IgD-negative memory B cell (primary cell): ENCODE data around the gene SIRPB1. TPM values are rescaled to one million over a fixed set of nuclear protein-coding genes. Genes with fewer than 3 reads are reported as not detected.
"Not testable (repeated sequence)": the region's sequence is repeated elsewhere in the genome, so short reads cannot be mapped to it uniquely, and the experiment has no call there.

Experiments used
- H3K27ac Mint-ChIP-seq, 3 donors: one replicate each; pipeline ENCODE4 v1.8.0; 2020 to 2022; ENCODE audit warnings: mild to moderate bottlenecking in 3 of 3, mixed read lengths in 3 of 3, moderate library complexity in 1 of 3
- H3K27me3 Mint-ChIP-seq: one replicate; pipeline ENCODE4 v1.8.0; 2021; ENCODE audit warnings: mixed read lengths
- H3K36me3 Mint-ChIP-seq: one replicate; pipeline ENCODE4 v1.8.0; 2020; ENCODE audit warnings: mild to moderate bottlenecking, mixed read lengths
- H3K4me1 Mint-ChIP-seq, 3 donors: one replicate each; pipeline ENCODE4 v1.8.0; 2020 to 2022; ENCODE audit warnings: mixed read lengths in 3 of 3, mild to moderate bottlenecking in 1 of 3
- H3K4me3 Mint-ChIP-seq, 4 donors: one replicate each; pipeline ENCODE4 v1.8.0; 2020 to 2022; ENCODE audit warnings: mild to moderate bottlenecking in 4 of 4, mixed read lengths in 4 of 4, moderate library complexity in 3 of 4
- H3K9me3 Mint-ChIP-seq, 3 donors: one replicate each; pipeline ENCODE4 v1.8.0; 2020 to 2021; ENCODE audit warnings: mixed read lengths in 3 of 3, mild to moderate bottlenecking in 1 of 3
- polyA plus RNA-seq: library from polyadenylated mRNA; unstranded; fragments of 300-500 nt; fragmentation: Illumina TruSeq; gene quantifications from one replicate; pipeline ENCODE4 v1.2.3, GENCODE V29; 2021

SIRPB1 gene
- polyA plus RNA-seq, 1 donor from 2014 or later, result 2.0 TPM

DNA sequence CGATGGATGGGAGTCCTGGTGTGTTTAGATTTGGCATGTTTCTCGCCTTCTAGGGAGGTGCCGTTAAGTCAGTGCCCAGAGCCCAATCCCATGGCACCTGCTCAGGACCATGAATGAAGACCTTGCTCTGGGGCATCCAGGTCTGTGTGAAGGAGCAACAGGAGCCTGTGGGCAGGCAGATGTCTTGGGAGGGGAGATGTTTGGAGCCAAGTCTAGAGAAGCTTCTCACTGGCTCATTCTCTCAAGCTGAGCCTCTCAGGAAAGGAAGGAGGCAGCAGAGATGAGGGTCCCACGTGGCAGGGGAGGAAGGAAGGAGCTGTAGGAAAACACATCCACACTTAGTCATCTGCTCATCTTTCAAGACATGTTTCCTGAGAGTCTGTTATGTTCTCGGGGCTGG lies 9.5 kb upstream of the SIRPB1 start:
- no peak overlapping the region for H3K4me3 Mint-ChIP-seq
- no peak overlapping the region for H3K27ac Mint-ChIP-seq
- H3K9me3 Mint-ChIP-seq, result no peaks in the 10 kb centered on the region
- peaks cover 5 to 25% (median 25%) of the 10 kb centered on the region in 3 donors for H3K4me1 Mint-ChIP-seq
- peaks cover 4% of the 10 kb centered on the region for H3K27me3 Mint-ChIP-seq
- peaks cover 2% of the 10 kb centered on the region for H3K36me3 Mint-ChIP-seq

GRCh38 chr20:1628621-1629020 lies 8.8 kb upstream of the SIRPB1 start:
- peaks cover 10 to 30% (median 29%) of the 10 kb centered on the region in 3 donors for H3K4me1 Mint-ChIP-seq
- H3K9me3 Mint-ChIP-seq, result no peaks in the 10 kb centered on the region
- H3K27me3 Mint-ChIP-seq, result peaks cover 4% of the 10 kb centered on the region
- H3K27ac Mint-ChIP-seq, result no peak overlapping the region
- H3K36me3 Mint-ChIP-seq, result peaks cover 2% of the 10 kb centered on the region
- H3K4me3 Mint-ChIP-seq, result no peak overlapping the region

DNA sequence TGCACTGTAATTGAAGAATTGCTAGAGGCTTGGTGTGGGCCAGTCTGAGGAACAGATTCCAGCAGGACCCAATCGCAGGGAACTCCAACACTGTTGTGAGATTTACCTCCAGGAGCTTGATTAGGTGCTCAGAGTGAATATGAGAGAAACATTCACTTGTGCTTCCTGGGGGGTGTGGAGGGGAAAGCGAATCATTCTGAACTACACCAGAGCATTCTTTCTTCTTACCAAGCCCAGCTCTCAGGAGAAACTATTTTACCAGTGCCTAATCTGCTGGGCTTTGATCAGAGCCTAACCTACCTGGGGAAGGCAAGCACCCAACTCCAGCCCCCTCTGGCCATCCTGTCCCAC lies 7.4 kb upstream of the SIRPB1 start:
- Mint-ChIP-seq H3K36me3 (no peaks in the 10 kb centered on the region), H3K27ac (no peak overlapping the region), H3K4me1 (peaks cover 21 to 39% (median 32%) of the 10 kb centered on the region in 3 donors), H3K27me3 (peaks cover 4% of the 10 kb centered on the region), H3K4me3 (no peak overlapping the region), H3K9me3 (peaks cover 0 to 2% (median 0%) of the 10 kb centered on the region in 3 donors)

GRCh38 chr20:1626528-1627199 lies 6.9 kb upstream of the SIRPB1 start:
- H3K27ac Mint-ChIP-seq, result peak overlapping the region in 1 of 3 donors; percentile 80
- H3K4me3 Mint-ChIP-seq, result peak overlapping the region in 1 of 4 donors; percentile 44
- H3K36me3 Mint-ChIP-seq, result no peaks in the 10 kb centered on the region

DNA sequence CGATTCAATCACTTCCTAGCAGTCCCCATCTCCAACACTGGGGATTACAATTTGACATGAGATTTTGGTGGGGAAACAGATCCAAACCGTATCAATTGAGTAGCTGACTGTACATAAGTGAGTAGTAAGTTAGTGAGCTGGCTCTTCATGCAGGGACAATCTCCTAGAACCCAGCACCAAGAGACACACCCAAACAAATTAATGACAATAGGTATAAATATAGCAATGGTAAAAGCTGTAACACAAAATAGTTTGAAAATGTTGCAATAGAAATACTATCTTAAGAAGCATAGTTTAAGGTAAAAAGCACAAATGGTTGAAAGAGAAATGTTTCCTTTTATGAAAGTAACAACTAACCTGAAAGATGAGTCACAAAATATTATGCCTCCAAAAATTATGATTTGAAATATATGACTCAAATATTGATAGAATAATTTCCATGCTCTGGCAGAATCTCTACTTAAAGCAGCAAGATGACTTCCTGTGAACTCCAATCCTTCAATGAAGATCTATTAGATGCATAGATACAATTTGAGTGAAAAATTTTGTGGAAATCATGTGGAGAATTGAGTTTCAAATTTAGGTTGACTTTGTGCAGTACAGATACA lies 5.4 kb upstream of the SIRPB1 start:
- Mint-ChIP-seq H3K36me3 (no peaks in the 10 kb centered on the region), H3K27me3 (peaks cover 2% of the 10 kb centered on the region), H3K4me1 (peaks cover 30 to 44% (median 38%) of the 10 kb centered on the region in 3 donors), H3K27ac (no peak overlapping the region), H3K4me3 (no peak overlapping the region), H3K9me3 (peaks cover 0 to 2% (median 0%) of the 10 kb centered on the region in 3 donors)

More at GRCh38 chr20:1626528-1627199, 6.9 kb upstream of the SIRPB1 start:
- peaks cover 22 to 37% (median 29%) of the 10 kb centered on the region in 3 donors for H3K4me1 Mint-ChIP-seq
- peaks cover 2% of the 10 kb centered on the region for H3K27me3 Mint-ChIP-seq
- peaks cover 0 to 2% (median 0%) of the 10 kb centered on the region in 3 donors for H3K9me3 Mint-ChIP-seq

GRCh38 chr20:1623501-1624205 lies 3.8 kb upstream of the SIRPB1 start:
- Mint-ChIP-seq H3K4me3 (peak overlapping the region in 3 of 4 donors; percentile 9 to 68 (median 63)), H3K9me3 (peaks cover 0 to 2% (median 0%) of the 10 kb centered on the region in 3 donors), H3K4me1 (peaks cover 40 to 52% (median 51%) of the 10 kb centered on the region in 3 donors), H3K27me3 (peaks cover 2% of the 10 kb centered on the region), H3K36me3 (no peaks in the 10 kb centered on the region), H3K27ac (peak overlapping the region in 2 of 3 donors; percentile 80 to 86)

DNA sequence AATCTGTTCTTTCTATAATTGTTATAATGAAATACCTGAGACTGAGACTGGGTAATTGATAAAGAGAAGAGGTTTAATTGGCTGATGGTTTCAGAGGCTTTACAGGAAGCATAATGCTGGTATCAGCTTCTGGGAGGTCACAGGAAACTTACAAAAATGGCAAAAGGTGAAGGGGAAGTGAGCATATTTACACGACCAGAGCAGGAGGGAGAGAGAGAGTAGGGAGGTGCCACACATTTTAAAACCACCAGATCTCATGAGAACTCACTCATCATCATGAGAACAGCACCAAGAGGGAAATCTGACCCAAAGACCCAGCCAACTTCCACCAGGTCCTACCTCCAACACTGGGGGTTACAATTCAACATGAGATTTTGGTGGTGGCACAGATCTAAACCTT lies 2.6 kb upstream of the SIRPB1 start:
- Mint-ChIP-seq H3K27ac (peak overlapping the region; percentile 6 to 92 (median 8)), H3K36me3 (no peaks in the 10 kb centered on the region), H3K27me3 (no peaks in the 10 kb centered on the region), H3K4me1 (peaks cover 40 to 58% (median 55%) of the 10 kb centered on the region in 3 donors), H3K9me3 (peaks cover 0 to 3% (median 0%) of the 10 kb centered on the region in 3 donors), H3K4me3 (peak overlapping the region; percentile 3 to 28 (median 13))

DNA sequence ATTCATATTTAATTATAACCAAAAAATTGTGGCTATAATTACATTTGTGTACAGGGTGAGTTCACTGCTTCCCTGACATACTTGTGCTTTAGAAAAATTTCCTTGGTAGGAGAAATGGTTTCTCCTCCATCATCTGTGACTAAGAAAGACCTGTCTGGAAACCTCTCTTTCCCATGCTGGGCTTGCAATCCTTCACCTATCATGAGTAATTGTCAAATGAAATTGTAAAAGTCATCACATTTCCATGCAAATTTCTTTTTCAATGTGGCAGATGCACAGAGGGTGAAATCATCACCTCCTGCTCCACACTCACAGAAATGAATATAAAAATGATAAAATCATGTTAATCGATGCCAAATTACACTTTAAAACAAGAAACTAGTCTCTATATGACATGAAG lies 1.5 kb upstream of the SIRPB1 start:
- Mint-ChIP-seq H3K36me3 (no peaks in the 10 kb centered on the region), H3K9me3 (peaks cover 0 to 3% (median 0%) of the 10 kb centered on the region in 3 donors), H3K4me1 (peaks cover 48 to 69% (median 67%) of the 10 kb centered on the region in 3 donors), H3K4me3 (no peak overlapping the region), H3K27ac (no peak overlapping the region), H3K27me3 (no peaks in the 10 kb centered on the region)

GRCh38 chr20:1618954-1619540 lies 762 bp downstream of the SIRPB1 start:
- peak overlapping the region in 1 of 3 donors; percentile 71 for H3K27ac Mint-ChIP-seq
- peaks cover 42 to 62% (median 56%) of the 10 kb centered on the region in 3 donors for H3K4me1 Mint-ChIP-seq
- H3K36me3 Mint-ChIP-seq, result no peaks in the 10 kb centered on the region
- peaks cover 0 to 6% (median 0%) of the 10 kb centered on the region in 3 donors for H3K9me3 Mint-ChIP-seq
- H3K4me3 Mint-ChIP-seq, result peak overlapping the region in 1 of 4 donors; percentile 22
- no peaks in the 10 kb centered on the region for H3K27me3 Mint-ChIP-seq

GRCh38 chr20:1618479-1618878 lies 1.3 kb downstream of the SIRPB1 start:
- Mint-ChIP-seq H3K4me3 (no peak overlapping the region), H3K36me3 (no peaks in the 10 kb centered on the region), H3K4me1 (peaks cover 38 to 61% (median 51%) of the 10 kb centered on the region in 3 donors), H3K27me3 (no peaks in the 10 kb centered on the region), H3K9me3 (peaks cover 0 to 6% (median 0%) of the 10 kb centered on the region in 3 donors), H3K27ac (peak overlapping the region in 1 of 3 donors; percentile 71)

DNA sequence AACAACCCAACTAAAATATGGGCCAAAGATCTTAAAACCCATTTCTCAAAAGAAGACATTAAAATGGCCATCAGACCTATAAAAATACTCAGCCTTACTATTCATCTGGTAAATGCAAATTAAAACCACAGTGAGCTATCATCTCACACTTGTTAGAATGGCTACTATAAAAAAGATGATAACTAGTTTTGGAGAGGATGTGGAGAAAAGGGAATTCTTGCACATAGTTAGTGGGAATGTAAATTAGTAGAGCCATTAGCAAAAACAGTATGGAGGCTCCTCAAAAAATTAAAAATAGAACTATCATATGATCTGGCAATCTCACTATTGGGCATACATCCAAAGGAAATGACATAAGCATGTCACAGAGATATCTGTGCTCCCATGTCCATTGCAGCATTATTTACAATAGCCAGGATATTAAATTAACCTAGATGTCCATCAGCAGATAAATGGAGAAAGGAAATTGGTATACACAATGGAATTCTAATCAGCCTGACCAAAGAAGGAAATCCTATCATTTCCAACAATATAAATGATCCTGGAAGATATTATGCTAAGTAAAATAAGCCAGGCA lies 2.9 kb downstream of the SIRPB1 start:
- Mint-ChIP-seq H3K27ac (peak overlapping the region in 1 of 3 donors; percentile 40), H3K9me3 (peaks cover 0 to 4% (median 0%) of the 10 kb centered on the region in 3 donors), H3K36me3 (no peaks in the 10 kb centered on the region), H3K27me3 (no peaks in the 10 kb centered on the region), H3K4me1 (peaks cover 26 to 56% (median 39%) of the 10 kb centered on the region in 3 donors), H3K4me3 (no peak overlapping the region)

DNA sequence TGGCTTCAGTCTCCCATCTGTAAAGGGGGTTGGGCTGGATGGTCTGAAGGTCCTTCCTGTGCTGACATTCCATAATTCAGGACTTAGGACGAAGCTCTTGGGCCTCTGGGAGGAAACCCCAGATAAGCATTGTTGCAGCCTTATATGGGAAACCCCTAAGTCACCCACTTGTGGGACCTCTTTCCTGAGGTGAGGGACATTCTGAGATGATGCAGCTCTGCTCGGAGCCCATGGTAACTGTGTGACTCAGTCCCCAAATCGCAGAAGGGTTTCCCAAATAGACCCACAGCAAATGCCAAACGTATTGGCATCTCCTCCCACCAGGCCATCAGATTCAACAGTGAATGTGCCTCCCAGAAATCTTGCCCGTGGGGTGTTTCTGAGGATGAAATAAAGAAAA lies 9.4 kb downstream of the SIRPB1 start:
- not testable (repeated sequence) for H3K36me3 Mint-ChIP-seq, H3K4me3 Mint-ChIP-seq, H3K27ac Mint-ChIP-seq, H3K9me3 Mint-ChIP-seq, H3K27me3 Mint-ChIP-seq, H3K4me1 Mint-ChIP-seq

- not testable (repeated sequence) for H3K36me3 Mint-ChIP-seq, H3K4me3 Mint-ChIP-seq, H3K9me3 Mint-ChIP-seq, H3K4me1 Mint-ChIP-seq, H3K27me3 Mint-ChIP-seq, H3K27ac Mint-ChIP-seq
Observed at GRCh38 chr20:1608678-1609347, 11.0 kb downstream of the SIRPB1 start.

DNA sequence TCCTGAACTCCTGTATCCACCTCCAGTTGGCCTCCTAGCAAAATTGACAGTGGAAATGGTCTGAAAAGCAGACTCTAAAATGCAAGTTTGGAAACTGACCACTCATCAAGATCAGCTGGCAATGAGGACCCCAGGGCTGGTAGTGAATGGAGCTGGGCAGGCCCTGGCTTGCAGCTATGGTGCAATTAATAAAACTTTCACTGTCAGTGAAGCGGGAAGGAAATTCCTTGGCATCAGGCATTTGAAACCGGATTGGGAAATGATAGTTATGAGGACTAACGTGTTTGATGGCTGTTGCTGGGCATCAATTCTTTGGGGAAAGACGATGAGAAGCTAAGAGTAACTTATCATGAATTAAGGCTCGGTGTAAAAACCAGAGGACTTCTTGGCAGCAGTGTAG lies 19.1 kb downstream of the SIRPB1 start:
- Mint-ChIP-seq H3K4me1 (no peaks in the 10 kb centered on the region), H3K36me3 (no peaks in the 10 kb centered on the region), H3K4me3 (no peak overlapping the region), H3K27ac (no peak overlapping the region), H3K9me3 (no peaks in the 10 kb centered on the region), H3K27me3 (peaks cover 4% of the 10 kb centered on the region)
